Gastroesophageal sphincter (tissue), 4 donors: ENCODE data around the gene RFX7. TPM values are rescaled to one million over a fixed set of nuclear protein-coding genes. Genes with fewer than 3 reads are reported as not detected.

Experiments
- ATAC-seq: fragments of 150-250 bp; one replicate; pipeline ENCODE4 v1.9.1; 2016; ENCODE audit warnings: mild to moderate bottlenecking, moderate library complexity
- H3K27ac ChIP-seq, 4 donors: fragments of 200-600 bp; sonication (generic) in 3 of 4; 1 replicate in 3 of 4; 2 replicates in 1 of 4; pipeline ENCODE4 v1.5.1; 2016 to 2019
- H3K27me3 ChIP-seq: fragments of 200-600 bp; sonication (generic); one replicate; pipeline ENCODE4 v1.5.1; 2019
- H3K36me3 ChIP-seq, 2 donors: fragments of 200-600 bp; sonication (generic); one replicate each; pipeline ENCODE4 v1.5.1; 2019; ENCODE audit warnings: control low read depth in 1 of 2
- H3K4me1 ChIP-seq, 3 donors: fragments of 200-600 bp; sonication (generic); 1 replicate in 2 of 3; 2 replicates in 1 of 3; pipeline ENCODE4 v1.5.1; 2016 to 2019; ENCODE audit warnings: control low read depth in 2 of 3
- H3K4me3 ChIP-seq, 2 donors: fragments of 200-600 bp; sonication (generic); one replicate each; pipeline ENCODE4 v1.5.1; 2019; ENCODE audit warnings: mild to moderate bottlenecking in 1 of 2, moderate library complexity in 1 of 2
- H3K9me3 ChIP-seq, 3 donors: fragments of 200-600 bp; sonication (generic); one replicate each; pipeline ENCODE4 v1.5.1; 2017 to 2019; ENCODE audit warnings: control low read depth in 2 of 3
- EP300 ChIP-seq: sonication (generic); formaldehyde crosslinking; IDR thresholded peaks from one replicate; pipeline ENCODE4 v1.6.1; 2017; ENCODE audit warnings: antibody characterized with exemption, mild to moderate bottlenecking
- POLR2A ChIP-seq, 2 donors: fragments of 450-650 bp; IDR thresholded peaks; one replicate each; pipeline ENCODE4 v1.6.1; 2017; ENCODE audit warnings: antibody characterized with exemption in 2 of 2, mild to moderate bottlenecking in 2 of 2, moderate library complexity in 1 of 2
- POLR2AphosphoS5 ChIP-seq: sonication (generic); formaldehyde crosslinking; IDR thresholded peaks from one replicate; pipeline ENCODE4 v1.6.1; 2017; ENCODE audit warnings: antibody characterized with exemption
- WGBS, 2 donors: methylation state at CpG; one replicate each; pipeline ENCODE4 v1.1.5; 2018; ENCODE audit warnings: low coverage in 1 of 2; 5-methylcytosine and 5-hydroxymethylcytosine counted together
- total RNA-seq, 4 donors: library from RNA; depleted of rRNA; stranded (reverse); fragments of >200 nt; gene quantifications; one replicate each; pipeline ENCODE4 v1.1.0, GENCODE V29; 2016
- TF ChIP-seq, protein P1 (sequence below), 4 experiments: fragments of 200-600 bp in 2 of 4; fragments of 450-650 bp in 2 of 4; sonication (generic) in 1 of 4; IDR thresholded peaks; one replicate each; pipeline ENCODE4 v1.5.1; 2017 to 2019; ENCODE audit warnings: antibody characterized with exemption in 4 of 4, mild to moderate bottlenecking in 2 of 4, moderate library complexity in 2 of 4

Gene RFX7
- total RNA-seq, 4 donors from 2014 or later, result 5.9 to 8.7 (median 7.2) TPM

GRCh38 chr15:56082263-56082761 lies 161.4 kb downstream of the RFX7 start:
- no peak overlapping the region for H3K4me3 ChIP-seq
- no peaks in the 10 kb centered on the region for H3K4me1 ChIP-seq
- H3K36me3 ChIP-seq, result no peaks in the 10 kb centered on the region
- H3K27me3 ChIP-seq, result no peaks in the 10 kb centered on the region
- no peaks in the 10 kb centered on the region for H3K9me3 ChIP-seq
- ATAC-seq, result no peak
- H3K27ac ChIP-seq, result no peak overlapping the region
- TF ChIP-seq POLR2A (IDR thresholded peaks at IDR 0.05), result no peak
- no peak for TF ChIP-seq POLR2AphosphoS5
- TF ChIP-seq, protein P1, sequence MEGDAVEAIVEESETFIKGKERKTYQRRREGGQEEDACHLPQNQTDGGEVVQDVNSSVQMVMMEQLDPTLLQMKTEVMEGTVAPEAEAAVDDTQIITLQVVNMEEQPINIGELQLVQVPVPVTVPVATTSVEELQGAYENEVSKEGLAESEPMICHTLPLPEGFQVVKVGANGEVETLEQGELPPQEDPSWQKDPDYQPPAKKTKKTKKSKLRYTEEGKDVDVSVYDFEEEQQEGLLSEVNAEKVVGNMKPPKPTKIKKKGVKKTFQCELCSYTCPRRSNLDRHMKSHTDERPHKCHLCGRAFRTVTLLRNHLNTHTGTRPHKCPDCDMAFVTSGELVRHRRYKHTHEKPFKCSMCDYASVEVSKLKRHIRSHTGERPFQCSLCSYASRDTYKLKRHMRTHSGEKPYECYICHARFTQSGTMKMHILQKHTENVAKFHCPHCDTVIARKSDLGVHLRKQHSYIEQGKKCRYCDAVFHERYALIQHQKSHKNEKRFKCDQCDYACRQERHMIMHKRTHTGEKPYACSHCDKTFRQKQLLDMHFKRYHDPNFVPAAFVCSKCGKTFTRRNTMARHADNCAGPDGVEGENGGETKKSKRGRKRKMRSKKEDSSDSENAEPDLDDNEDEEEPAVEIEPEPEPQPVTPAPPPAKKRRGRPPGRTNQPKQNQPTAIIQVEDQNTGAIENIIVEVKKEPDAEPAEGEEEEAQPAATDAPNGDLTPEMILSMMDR (IDR thresholded peaks at IDR 0.05), result no peak
- WGBS, 2 donors, result 77 to 92% methylated on average over 3 of the region's 3 CpGs

DNA sequence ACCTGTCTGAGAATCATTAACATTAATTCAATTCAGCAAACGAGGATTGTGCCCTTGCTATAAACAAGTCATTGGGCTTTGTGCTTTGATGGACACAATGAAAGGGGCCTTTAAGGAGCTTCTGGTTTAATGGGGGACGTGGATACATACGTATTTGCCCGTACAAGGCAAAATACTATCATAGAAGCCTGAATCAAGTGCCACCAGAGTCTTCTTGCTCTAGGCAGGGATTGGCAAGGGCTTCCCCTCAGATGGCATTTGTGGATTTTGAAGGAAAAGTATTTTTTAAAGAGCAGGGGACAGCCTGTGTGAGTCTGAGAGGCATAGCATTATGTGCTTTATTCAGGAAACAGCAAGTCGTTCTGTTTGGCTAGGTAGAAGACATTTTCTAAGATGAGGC lies 166.6 kb downstream of the RFX7 start:
- no peak for ATAC-seq
- WGBS, 2 donors, result 48 to 56% methylated on average over 4 to 5 of the region's 5 CpGs
- H3K27ac ChIP-seq, result no peak overlapping the region

DNA sequence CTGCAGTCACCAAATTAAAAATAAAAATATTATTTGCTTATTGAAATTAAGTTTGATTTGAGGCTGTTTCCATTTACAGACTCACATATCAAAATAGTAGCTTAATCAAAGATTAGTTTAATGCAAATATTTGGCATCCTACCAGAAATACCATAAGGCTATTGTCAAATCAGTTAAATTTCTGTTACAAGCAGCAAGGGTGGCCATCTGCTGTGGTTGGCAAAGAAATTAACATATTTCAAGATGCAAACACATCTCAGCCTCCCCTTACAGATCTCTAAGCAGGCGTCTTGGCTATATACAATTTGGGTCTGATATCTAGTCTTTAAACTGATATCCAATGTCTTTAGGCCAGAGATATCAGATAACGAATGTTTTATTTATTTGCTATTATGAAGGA lies 167.0 kb downstream of the RFX7 start:
- Histone ChIP-seq H3K9me3 (no peaks in the 10 kb centered on the region), H3K4me1 (no peaks in the 10 kb centered on the region), H3K27me3 (no peaks in the 10 kb centered on the region), H3K36me3 (no peaks in the 10 kb centered on the region), H3K27ac (no peak overlapping the region), H3K4me3 (no peak overlapping the region)
- 50 to 51% methylated on average over 2 of the region's 2 CpGs for WGBS, 2 donors
- TF ChIP-seq EP300 (no peak), POLR2AphosphoS5 (no peak), POLR2A (IDR thresholded peaks at IDR 0.05) (no peak)
- TF ChIP-seq, protein P1 (IDR thresholded peaks at IDR 0.05), result no peak
- ATAC-seq, result no peak

More for the DNA sequence above, 166.6 kb downstream of the RFX7 start:
- Histone ChIP-seq H3K4me3 (no peak overlapping the region), H3K27me3 (no peaks in the 10 kb centered on the region), H3K4me1 (no peaks in the 10 kb centered on the region), H3K9me3 (no peaks in the 10 kb centered on the region), H3K36me3 (no peaks in the 10 kb centered on the region)
- TF ChIP-seq, protein P1 (IDR thresholded peaks at IDR 0.05), result no peak
- TF ChIP-seq POLR2AphosphoS5, result no peak

DNA sequence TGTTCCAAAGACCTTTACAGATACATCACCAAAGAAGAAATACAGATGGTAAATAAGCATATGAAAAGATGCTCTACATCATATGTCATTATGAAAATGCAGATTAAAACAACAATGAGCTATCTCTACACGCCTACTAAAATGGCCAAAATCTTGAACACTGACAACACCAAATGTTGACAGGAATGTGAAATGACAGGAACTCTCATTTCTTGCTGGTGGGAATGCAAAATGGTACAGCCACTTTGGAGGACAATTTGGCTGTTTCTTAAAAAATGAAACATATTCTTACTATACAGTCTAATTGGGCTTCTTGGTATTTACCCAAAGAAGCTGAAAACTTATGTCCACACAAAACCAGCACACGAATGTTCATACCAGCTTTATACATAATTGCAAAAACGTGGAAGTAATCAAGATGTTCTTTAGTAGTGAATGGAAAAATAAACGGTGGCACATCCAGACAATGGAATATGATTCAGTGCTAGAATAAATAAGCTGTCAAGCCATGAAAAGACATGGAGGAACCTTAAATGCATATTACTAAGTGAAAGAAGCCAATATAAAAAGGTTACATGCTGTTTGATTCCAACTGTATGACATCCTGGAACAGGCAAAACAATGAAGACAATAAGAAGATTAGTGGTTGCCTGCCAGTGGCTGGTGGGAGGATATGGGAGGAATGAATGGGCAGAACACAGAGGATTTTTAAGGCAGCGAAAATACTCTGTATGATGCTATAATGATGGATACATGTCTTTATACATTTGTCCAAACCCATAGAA lies 169.0 kb downstream of the RFX7 start:
- no peak for ATAC-seq
- WGBS, 2 donors, result 44 to 50% methylated on average over 4 to 5 of the region's 5 CpGs
- no peak for TF ChIP-seq POLR2A (IDR thresholded peaks at IDR 0.05)
- TF ChIP-seq EP300, result no peak
- TF ChIP-seq, protein P1 (IDR thresholded peaks at IDR 0.05), result no peak
- no peak for TF ChIP-seq POLR2AphosphoS5

GRCh38 chr15:56064152-56064551 lies 179.5 kb downstream of the RFX7 start:
- H3K27ac ChIP-seq, result no peak overlapping the region
- H3K9me3 ChIP-seq, result peaks cover 0 to 5% (median 0%) of the 10 kb centered on the region in 3 donors
- 85 to 90% methylated on average over 3 of the region's 3 CpGs for WGBS, 2 donors
- no peaks in the 10 kb centered on the region for H3K4me1 ChIP-seq
- ATAC-seq, result no peak
- H3K36me3 ChIP-seq, result no peaks in the 10 kb centered on the region
- H3K27me3 ChIP-seq, result no peaks in the 10 kb centered on the region
- no peak overlapping the region for H3K4me3 ChIP-seq
- TF ChIP-seq POLR2AphosphoS5, result no peak
- TF ChIP-seq, protein P1 (IDR thresholded peaks at IDR 0.05), result no peak
- TF ChIP-seq EP300, result no peak
- no peak for TF ChIP-seq POLR2A (IDR thresholded peaks at IDR 0.05)

More for the DNA sequence above, 169.0 kb downstream of the RFX7 start:
- Histone ChIP-seq H3K4me3 (no peak overlapping the region), H3K27me3 (no peaks in the 10 kb centered on the region), H3K36me3 (no peaks in the 10 kb centered on the region), H3K4me1 (no peaks in the 10 kb centered on the region), H3K9me3 (no peaks in the 10 kb centered on the region), H3K27ac (no peak overlapping the region)
